ENCODE results near the gene VTI1A. TPM values are rescaled to one million over a fixed set of nuclear protein-coding genes. Genes with fewer than 3 reads are reported as not detected.

Gene VTI1A
- total RNA-seq, 1 experiment from 2014 or later = 18.1 TPM

- intact Hi-C loops (cut with micrococcal nuclease; ENCODE audit: unreplicated experiment) = loop anchor here (10.0 kb wide), 1 partner anchor 165 kb away; no protein-coding TSS in a partner anchor
- CTCF ChIA-PET = no interaction called here
- POLR2A ChIA-PET (ENCODE audit: unreplicated experiment) = no interaction called here
Measured at GRCh38 chr10:112649822-112650152, 202.8 kb downstream of the VTI1A start.

DNA sequence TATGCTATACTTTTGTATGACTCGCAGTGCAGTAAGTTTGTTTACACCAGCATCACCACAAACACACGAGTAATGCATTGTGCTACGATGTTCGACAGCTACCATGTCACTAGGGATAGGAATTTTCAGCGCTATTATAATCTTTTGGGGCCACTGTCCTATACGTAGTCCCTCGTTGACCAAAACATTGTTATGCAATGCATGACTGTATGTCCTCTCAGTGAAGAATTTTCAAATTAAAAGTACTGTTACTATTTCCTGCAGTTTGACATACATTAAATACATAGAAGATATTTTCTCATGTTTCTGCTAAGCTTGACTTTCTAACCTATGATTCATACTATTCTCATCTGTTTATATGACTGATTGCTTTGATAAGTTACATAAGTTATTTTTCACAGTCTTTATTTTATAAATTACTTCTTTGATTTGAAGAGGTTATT lies 203.6 kb downstream of the VTI1A start:
- ChIA-PET CTCF (no interaction called here), POLR2A (ENCODE audit: unreplicated experiment) (interaction anchor here (0.6 kb wide), 1 partner anchor 63 kb away, joined by 10 read pairs; no protein-coding TSS in a partner anchor)
- no TSS peak for BruUV-seq (replicated peaks)

More at GRCh38 chr10:112649822-112650152, 202.8 kb downstream of the VTI1A start:
- H3F3A ChIP-seq (ENCODE audit: insufficient read depth, low read depth) = no peaks in the 10 kb centered on the region
- no peaks in the 10 kb centered on the region for H3K9me2 ChIP-seq (ENCODE audit: insufficient read depth)
- no peak overlapping the region for H3K4me2 ChIP-seq
- no peak for DNase-seq
- H3K9me3 ChIP-seq (ENCODE audit: insufficient read depth, low read depth) = no peaks in the 10 kb centered on the region
- no TSS peak for BruUV-seq (replicated peaks)
- no peak overlapping the region for H3K4me3 ChIP-seq
- no peaks in the 10 kb centered on the region for H3K36me3 ChIP-seq (ENCODE audit: low read depth)
- H3K4me1 ChIP-seq (replicated peaks; ENCODE audit: insufficient read depth) = peaks cover 22% of the 10 kb centered on the region
- TF ChIP-seq, protein P1, sequence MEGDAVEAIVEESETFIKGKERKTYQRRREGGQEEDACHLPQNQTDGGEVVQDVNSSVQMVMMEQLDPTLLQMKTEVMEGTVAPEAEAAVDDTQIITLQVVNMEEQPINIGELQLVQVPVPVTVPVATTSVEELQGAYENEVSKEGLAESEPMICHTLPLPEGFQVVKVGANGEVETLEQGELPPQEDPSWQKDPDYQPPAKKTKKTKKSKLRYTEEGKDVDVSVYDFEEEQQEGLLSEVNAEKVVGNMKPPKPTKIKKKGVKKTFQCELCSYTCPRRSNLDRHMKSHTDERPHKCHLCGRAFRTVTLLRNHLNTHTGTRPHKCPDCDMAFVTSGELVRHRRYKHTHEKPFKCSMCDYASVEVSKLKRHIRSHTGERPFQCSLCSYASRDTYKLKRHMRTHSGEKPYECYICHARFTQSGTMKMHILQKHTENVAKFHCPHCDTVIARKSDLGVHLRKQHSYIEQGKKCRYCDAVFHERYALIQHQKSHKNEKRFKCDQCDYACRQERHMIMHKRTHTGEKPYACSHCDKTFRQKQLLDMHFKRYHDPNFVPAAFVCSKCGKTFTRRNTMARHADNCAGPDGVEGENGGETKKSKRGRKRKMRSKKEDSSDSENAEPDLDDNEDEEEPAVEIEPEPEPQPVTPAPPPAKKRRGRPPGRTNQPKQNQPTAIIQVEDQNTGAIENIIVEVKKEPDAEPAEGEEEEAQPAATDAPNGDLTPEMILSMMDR (conservative IDR thresholded peaks at IDR 0.05) = no peak
- TF ChIP-seq EZH2 (IDR thresholded peaks at IDR 0.05; ENCODE audit: low read depth) = no peak
- H3K79me2 ChIP-seq (ENCODE audit: low read depth) = no peaks in the 10 kb centered on the region
- H2AFZ ChIP-seq = no peak overlapping the region
- no peaks in the 10 kb centered on the region for H3K27me3 ChIP-seq (ENCODE audit: insufficient read depth, low read depth)
- H3K27ac ChIP-seq = no peak overlapping the region
- no peaks in the 10 kb centered on the region for H4K20me1 ChIP-seq (ENCODE audit: insufficient read depth)

GRCh38 chr10:112653215-112653614 lies 206.2 kb downstream of the VTI1A start:
- H3K27ac ChIP-seq = no peak overlapping the region
- no peaks in the 10 kb centered on the region for H3K9me2 ChIP-seq (ENCODE audit: insufficient read depth)
- intact Hi-C loops (cut with micrococcal nuclease; ENCODE audit: unreplicated experiment) = loop anchor here (10.0 kb wide), 1 partner anchor 162 kb away; no protein-coding TSS in a partner anchor
- no peaks in the 10 kb centered on the region for H3K27me3 ChIP-seq (ENCODE audit: insufficient read depth, low read depth)
- no peak overlapping the region for H3K4me2 ChIP-seq
- no peaks in the 10 kb centered on the region for H3K79me2 ChIP-seq (ENCODE audit: low read depth)
- BruUV-seq (replicated peaks) = no TSS peak
- H3K36me3 ChIP-seq (ENCODE audit: low read depth) = no peaks in the 10 kb centered on the region
- H3K4me1 ChIP-seq (replicated peaks; ENCODE audit: insufficient read depth) = peaks cover 24% of the 10 kb centered on the region
- H3F3A ChIP-seq (ENCODE audit: insufficient read depth, low read depth) = peaks cover 2% of the 10 kb centered on the region; the same call in 1 of the 2 replicates
- TF ChIP-seq, protein P1 (conservative IDR thresholded peaks at IDR 0.05) = no peak
- no peak for TF ChIP-seq EZH2 (IDR thresholded peaks at IDR 0.05; ENCODE audit: low read depth)
- CTCF ChIA-PET = no interaction called here
- no peak overlapping the region for H3K4me3 ChIP-seq
- no peaks in the 10 kb centered on the region for H4K20me1 ChIP-seq (ENCODE audit: insufficient read depth)
- POLR2A ChIA-PET (ENCODE audit: unreplicated experiment) = no interaction called here
- no peak overlapping the region for H2AFZ ChIP-seq
- no peaks in the 10 kb centered on the region for H3K9me3 ChIP-seq (ENCODE audit: insufficient read depth, low read depth)
- no peak for DNase-seq

More for the DNA sequence above, 203.6 kb downstream of the VTI1A start:
- no peaks in the 10 kb centered on the region for H4K20me1 ChIP-seq (ENCODE audit: insufficient read depth)
- TF ChIP-seq EZH2 (IDR thresholded peaks at IDR 0.05; ENCODE audit: low read depth) = no peak
- TF ChIP-seq, protein P1 (conservative IDR thresholded peaks at IDR 0.05) = no peak
- peak overlapping the region; percentile 23; the same call in 1 of the 2 replicates for H3K27ac ChIP-seq
- peak in 1 of 2 experiments; percentile 70 for DNase-seq
- H3K36me3 ChIP-seq (ENCODE audit: low read depth) = no peaks in the 10 kb centered on the region
- H3K27me3 ChIP-seq (ENCODE audit: insufficient read depth, low read depth) = no peaks in the 10 kb centered on the region
- intact Hi-C loops (cut with micrococcal nuclease; ENCODE audit: unreplicated experiment) = loop anchor here (10.0 kb wide), 1 partner anchor 164 kb away; no protein-coding TSS in a partner anchor
- H3F3A ChIP-seq (ENCODE audit: insufficient read depth, low read depth) = no peaks in the 10 kb centered on the region
- no peak overlapping the region for H3K4me3 ChIP-seq
- peaks cover 22% of the 10 kb centered on the region for H3K4me1 ChIP-seq (replicated peaks; ENCODE audit: insufficient read depth)
- H2AFZ ChIP-seq = no peak overlapping the region
- no peaks in the 10 kb centered on the region for H3K79me2 ChIP-seq (ENCODE audit: low read depth)
- H3K9me2 ChIP-seq (ENCODE audit: insufficient read depth) = no peaks in the 10 kb centered on the region
- H3K9me3 ChIP-seq (ENCODE audit: insufficient read depth, low read depth) = no peaks in the 10 kb centered on the region
- no peak overlapping the region for H3K4me2 ChIP-seq
